Activated naive CD4-positive, alpha-beta T cell treated with anti-CD3 and anti-CD28 coated beads, Interleukin-2, amount 50 U/mL, for 72 hours (primary cell): ENCODE results near the gene NHERF1. TPM values are rescaled to one million over a fixed set of nuclear protein-coding genes. Genes with fewer than 3 reads are reported as not detected.

Experiments
- ATAC-seq, 2 donors: fragments of 150-1000 bp; cut with Tn5 transposase; 2 replicates each; pipeline ENCODE4 v1.10.0; 2021; ENCODE audit warnings: mild to moderate bottlenecking in 2 of 2, moderate library complexity in 2 of 2
- DNase-seq, 2 donors: peaks; one replicate each; pipeline ENCODE4 v3.0.0; 2021 to 2022; ENCODE audit warnings: low spot score in 2 of 2
- H3K27ac Mint-ChIP-seq, 2 donors: one replicate each; pipeline ENCODE4 v1.8.0; 2022; ENCODE audit warnings: mild to moderate bottlenecking in 2 of 2, mixed read lengths in 2 of 2
- H3K36me3 Mint-ChIP-seq, 2 donors: one replicate each; pipeline ENCODE4 v1.8.0; 2022; ENCODE audit warnings: mixed read lengths in 2 of 2
- H3K9me3 Mint-ChIP-seq, 2 donors: one replicate each; pipeline ENCODE4 v1.8.0; 2022; ENCODE audit warnings: mixed read lengths in 2 of 2
- total RNA-seq, 2 donors: library from RNA; stranded (reverse); gene quantifications; one replicate each; pipeline ENCODE4 v1.2.3, GENCODE V29; 2022

Gene NHERF1
- total RNA-seq, 2 donors from 2014 or later, result 59.0 to 114 TPM

DNA sequence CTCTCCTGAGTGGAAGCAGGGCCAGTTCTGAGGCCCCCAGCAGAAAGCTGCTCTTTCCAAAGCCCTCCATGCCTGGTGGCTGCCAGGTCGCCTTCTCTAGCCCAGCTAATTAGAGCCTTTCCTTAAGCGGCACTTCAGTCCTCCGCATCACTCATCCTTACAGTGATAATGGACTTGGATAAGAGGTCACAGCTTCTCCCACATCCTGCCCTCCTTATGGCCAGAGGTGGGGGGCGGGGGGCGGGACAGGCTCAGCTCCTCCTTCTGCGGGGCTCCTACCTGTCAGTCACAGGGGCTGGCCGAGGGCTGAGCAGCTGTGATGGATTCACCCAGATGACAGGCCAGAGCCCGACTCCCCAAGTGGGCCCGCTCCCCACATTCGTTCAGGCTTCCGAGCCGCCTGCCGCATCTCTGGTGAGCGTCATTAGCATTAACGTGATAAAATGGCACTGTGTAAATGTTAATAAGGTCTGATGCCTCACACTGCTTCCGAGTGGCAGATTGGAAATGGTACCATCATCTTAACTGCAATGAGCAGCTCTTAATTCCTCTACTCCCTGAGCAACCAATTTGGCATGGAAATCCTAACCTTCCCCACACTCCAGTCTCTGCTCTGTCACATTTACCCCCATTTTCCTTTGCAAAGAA, 70.0 kb downstream of the NHERF1 start:
- Mint-ChIP-seq H3K9me3 (no peaks in the 10 kb centered on the region), H3K27ac (no peak overlapping the region), H3K36me3 (peaks cover 0 to 6% of the 10 kb centered on the region in 2 donors)
- DNase-seq (no peak), ATAC-seq (no peak)

Other genes starting within 250 kb of the NHERF1 start
- gene CD300LB, start 217.2 kb upstream of the NHERF1 start, total RNA-seq, result not detected
- under 1 TPM in 1 of 2 donors, not detected in 1; 0.25 TPM for gene CD300C, start 202.5 kb upstream of the NHERF1 start, total RNA-seq
- not detected for gene CD300H, start 181.1 kb upstream of the NHERF1 start, total RNA-seq
- not detected for gene CD300LD, start 156.3 kb upstream of the NHERF1 start, total RNA-seq
- not detected for gene CD300E, start 124.9 kb upstream of the NHERF1 start, total RNA-seq
- gene CD300LF, start 35.7 kb upstream of the NHERF1 start, total RNA-seq, result not detected
- gene RAB37, start 11.4 kb upstream of the NHERF1 start, total RNA-seq, result 1 to 10 TPM; 3.4 to 4.0 TPM
- 10 to 100 TPM; 38.2 to 57.2 TPM for gene NAT9, start 27.7 kb downstream of the NHERF1 start, total RNA-seq
- under 1 TPM in 1 of 2 donors, not detected in 1; 0.87 TPM for gene GRIN2C, start 111.3 kb downstream of the NHERF1 start, total RNA-seq
- gene FDXR, start 124.4 kb downstream of the NHERF1 start, total RNA-seq, result 10 to 100 TPM; 30.9 to 96.3 TPM
- not detected for gene FADS6, start 145.0 kb downstream of the NHERF1 start, total RNA-seq
- gene USH1G, start 174.6 kb downstream of the NHERF1 start, total RNA-seq, result not detected
- not detected for gene OTOP2, start 175.6 kb downstream of the NHERF1 start, total RNA-seq
- gene OTOP3, start 187.3 kb downstream of the NHERF1 start, total RNA-seq, result not detected
- 1 to 10 TPM; 1.6 to 2.8 TPM for gene HID1, start 224.1 kb downstream of the NHERF1 start, total RNA-seq
- 1 to 10 TPM; 1.5 TPM for gene CDR2L, start 239.0 kb downstream of the NHERF1 start, total RNA-seq